Transverse colon (tissue), 4 donors: Measurements from ENCODE around the gene IZUMO1R.

Experiments
- POLR2A ChIP-seq: fragments of 450-650 bp; IDR thresholded peaks from one replicate; pipeline ENCODE4 v1.6.1; 2016; ENCODE audit warnings: antibody characterized with exemption, mild to moderate bottlenecking, moderate library complexity
- POLR2AphosphoS5 ChIP-seq, 3 donors: sonication (generic); formaldehyde crosslinking; IDR thresholded peaks; one replicate each; pipeline ENCODE4 v1.6.1; 2016; ENCODE audit warnings: antibody characterized with exemption in 3 of 3
- TF ChIP-seq, protein P1 (sequence below), 5 experiments: fragments of 200-600 bp in 3 of 5; fragments of 450-650 bp in 2 of 5; sonication (generic) in 3 of 5; IDR thresholded peaks; 1 replicate in 2 of 5; 2 replicates in 3 of 5; pipeline ENCODE4 v1.5.1; 2016 to 2017; ENCODE audit warnings: antibody characterized with exemption in 5 of 5, inconsistent platforms in 3 of 5, mild to moderate bottlenecking in 2 of 5, moderate library complexity in 1 of 5

GRCh38 chr11:94328587-94329080 is 24.3 kb downstream of the IZUMO1R start:
- TF ChIP-seq, protein P1, sequence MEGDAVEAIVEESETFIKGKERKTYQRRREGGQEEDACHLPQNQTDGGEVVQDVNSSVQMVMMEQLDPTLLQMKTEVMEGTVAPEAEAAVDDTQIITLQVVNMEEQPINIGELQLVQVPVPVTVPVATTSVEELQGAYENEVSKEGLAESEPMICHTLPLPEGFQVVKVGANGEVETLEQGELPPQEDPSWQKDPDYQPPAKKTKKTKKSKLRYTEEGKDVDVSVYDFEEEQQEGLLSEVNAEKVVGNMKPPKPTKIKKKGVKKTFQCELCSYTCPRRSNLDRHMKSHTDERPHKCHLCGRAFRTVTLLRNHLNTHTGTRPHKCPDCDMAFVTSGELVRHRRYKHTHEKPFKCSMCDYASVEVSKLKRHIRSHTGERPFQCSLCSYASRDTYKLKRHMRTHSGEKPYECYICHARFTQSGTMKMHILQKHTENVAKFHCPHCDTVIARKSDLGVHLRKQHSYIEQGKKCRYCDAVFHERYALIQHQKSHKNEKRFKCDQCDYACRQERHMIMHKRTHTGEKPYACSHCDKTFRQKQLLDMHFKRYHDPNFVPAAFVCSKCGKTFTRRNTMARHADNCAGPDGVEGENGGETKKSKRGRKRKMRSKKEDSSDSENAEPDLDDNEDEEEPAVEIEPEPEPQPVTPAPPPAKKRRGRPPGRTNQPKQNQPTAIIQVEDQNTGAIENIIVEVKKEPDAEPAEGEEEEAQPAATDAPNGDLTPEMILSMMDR (IDR thresholded peaks at IDR 0.05), result no peak
- no peak for TF ChIP-seq POLR2AphosphoS5 (IDR thresholded peaks at IDR 0.05)
- no peak for TF ChIP-seq POLR2A
